ENCODE results near the gene SPIRE2.

The SPIRE2 gene

GRCh38 chr16:89920723-89921122, 92.4 kb downstream of the SPIRE2 start:
- H3K27ac ChIP-seq = no peak overlapping the region

More at GRCh38 chr16:89920723-89921122, 92.4 kb downstream of the SPIRE2 start:
- TF ChIP-seq, protein P1, sequence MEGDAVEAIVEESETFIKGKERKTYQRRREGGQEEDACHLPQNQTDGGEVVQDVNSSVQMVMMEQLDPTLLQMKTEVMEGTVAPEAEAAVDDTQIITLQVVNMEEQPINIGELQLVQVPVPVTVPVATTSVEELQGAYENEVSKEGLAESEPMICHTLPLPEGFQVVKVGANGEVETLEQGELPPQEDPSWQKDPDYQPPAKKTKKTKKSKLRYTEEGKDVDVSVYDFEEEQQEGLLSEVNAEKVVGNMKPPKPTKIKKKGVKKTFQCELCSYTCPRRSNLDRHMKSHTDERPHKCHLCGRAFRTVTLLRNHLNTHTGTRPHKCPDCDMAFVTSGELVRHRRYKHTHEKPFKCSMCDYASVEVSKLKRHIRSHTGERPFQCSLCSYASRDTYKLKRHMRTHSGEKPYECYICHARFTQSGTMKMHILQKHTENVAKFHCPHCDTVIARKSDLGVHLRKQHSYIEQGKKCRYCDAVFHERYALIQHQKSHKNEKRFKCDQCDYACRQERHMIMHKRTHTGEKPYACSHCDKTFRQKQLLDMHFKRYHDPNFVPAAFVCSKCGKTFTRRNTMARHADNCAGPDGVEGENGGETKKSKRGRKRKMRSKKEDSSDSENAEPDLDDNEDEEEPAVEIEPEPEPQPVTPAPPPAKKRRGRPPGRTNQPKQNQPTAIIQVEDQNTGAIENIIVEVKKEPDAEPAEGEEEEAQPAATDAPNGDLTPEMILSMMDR (conservative IDR thresholded peaks at IDR 0.05) = no peak
